ENCODE results near the gene HAPLN3.

The HAPLN3 gene

GRCh38 chr15:88909956-88910831, 14.8 kb upstream of the HAPLN3 start:
- no peak for DNase-seq

- DNase-seq = no peak
These were observed 13.6 kb upstream of the HAPLN3 start for GRCh38 chr15:88908697-88909621.

- no peak for DNase-seq
These were observed 12.8 kb upstream of the HAPLN3 start for GRCh38 chr15:88908123-88908522.

- DNase-seq = no peak
These were observed 11.8 kb upstream of the HAPLN3 start for GRCh38 chr15:88907111-88907510.

GRCh38 chr15:88906551-88906950, 11.2 kb upstream of the HAPLN3 start:
- DNase-seq = no peak

GRCh38 chr15:88906130-88906529, 10.8 kb upstream of the HAPLN3 start:
- DNase-seq = no peak

GRCh38 chr15:88905576-88905975, 10.2 kb upstream of the HAPLN3 start:
- DNase-seq = no peak

- peak; percentile 96 for DNase-seq
These were observed 9.4 kb upstream of the HAPLN3 start for GRCh38 chr15:88904624-88905327.

GRCh38 chr15:88904257-88904623, 8.9 kb upstream of the HAPLN3 start:
- no peak for DNase-seq

GRCh38 chr15:88902846-88903245, 7.5 kb upstream of the HAPLN3 start:
- no peak for DNase-seq

- DNase-seq = no peak
These were observed 7.0 kb upstream of the HAPLN3 start for GRCh38 chr15:88902221-88902835.

- no peak for DNase-seq
These were observed 6.3 kb upstream of the HAPLN3 start for GRCh38 chr15:88901508-88902220.

GRCh38 chr15:88900982-88901418, 5.7 kb upstream of the HAPLN3 start:
- DNase-seq = no peak

GRCh38 chr15:88900309-88900981, 5.1 kb upstream of the HAPLN3 start:
- DNase-seq = no peak

- DNase-seq = no peak
These were observed 3.9 kb upstream of the HAPLN3 start for GRCh38 chr15:88899251-88899650.

GRCh38 chr15:88898736-88899135, 3.4 kb upstream of the HAPLN3 start:
- no peak for DNase-seq

- peak; percentile 89 for DNase-seq
These were observed 2.3 kb upstream of the HAPLN3 start for GRCh38 chr15:88897456-88898194.

GRCh38 chr15:88897142-88897455, 1.8 kb upstream of the HAPLN3 start:
- DNase-seq = no peak

- DNase-seq = no peak
These were observed 1.1 kb upstream of the HAPLN3 start for GRCh38 chr15:88896333-88897033.

GRCh38 chr15:88894348-88894818, 961 bp downstream of the HAPLN3 start:
- DNase-seq = peak; percentile 87

Data from CD4-positive, alpha-beta T cell treated with Interleukin-12 subunit alpha and Interleukin-12 subunit beta, for 1 hour (primary cell).